Astrocyte (in vitro differentiated cells and primary cell): Measurements from ENCODE around the gene FRMD4A. TPM values are rescaled to one million over a fixed set of nuclear protein-coding genes. Genes with fewer than 3 reads are reported as not detected.
A peak's percentile ranks its signal among the peaks of the same experiment; 100 is the strongest.

ENCODE experiments used
- DNase-seq: peaks from one replicate; pipeline ENCODE4 v3.0.0-alpha.2; 2010; ENCODE audit warnings: low read depth
- FAIRE-seq: peaks from 2 replicates; lab custom pipeline; 2011; peaks lifted over from hg19 to GRCh38; lab: Jason Lieb, UNC
- H2AFZ ChIP-seq: 2 replicates; pipeline ENCODE4 v1.6.0; 2012; ENCODE audit warnings: low read depth, low read length, inconsistent platforms
- H3K27ac ChIP-seq: 2 replicates; pipeline ENCODE4 v1.5.1; 2011; ENCODE audit warnings: low read depth, low read length, inconsistent platforms
- H3K27me3 ChIP-seq: 2 replicates; pipeline ENCODE4 v1.6.0; 2011; ENCODE audit warnings: low read length, inconsistent platforms; ENCODE audit not compliant: insufficient read depth
- H3K36me3 ChIP-seq: 2 replicates; pipeline ENCODE4 v1.5.1; 2011; ENCODE audit warnings: low read length, inconsistent platforms; ENCODE audit not compliant: insufficient read depth
- H3K4me1 ChIP-seq: 2 replicates; pipeline ENCODE4 v1.5.1; 2011; ENCODE audit warnings: low read length, inconsistent platforms; ENCODE audit not compliant: insufficient read depth
- H3K4me2 ChIP-seq: 2 replicates; pipeline ENCODE4 v1.6.0; 2012; ENCODE audit warnings: low read length, inconsistent platforms
- H3K4me3 ChIP-seq: 2 replicates; pipeline ENCODE4 v1.5.1; 2011; ENCODE audit warnings: low read depth, mild to moderate bottlenecking, low read length, inconsistent platforms; ENCODE audit not compliant: insufficient read depth
- H3K79me2 ChIP-seq: 2 replicates; pipeline ENCODE4 v1.6.0; 2012; ENCODE audit warnings: mild to moderate bottlenecking, low read length, inconsistent platforms; ENCODE audit not compliant: insufficient read depth
- H3K9ac ChIP-seq: 2 replicates; pipeline ENCODE4 v1.6.0; 2012; ENCODE audit warnings: mild to moderate bottlenecking, low read length, inconsistent platforms
- H3K9me3 ChIP-seq: 2 replicates; pipeline ENCODE4 v1.5.1; 2012; ENCODE audit warnings: low read depth, mild to moderate bottlenecking, low read length, inconsistent platforms; ENCODE audit not compliant: insufficient read depth
- H4K20me1 ChIP-seq: 2 replicates; pipeline ENCODE4 v1.6.0; 2012; ENCODE audit warnings: low read length, inconsistent platforms; ENCODE audit not compliant: insufficient read depth
- H3K27ac Mint-ChIP-seq: one replicate; pipeline ENCODE4 v1.8.0; 2021; ENCODE audit warnings: mild to moderate bottlenecking, mixed read lengths; ENCODE audit not compliant: unreplicated experiment
- H3K27me3 Mint-ChIP-seq: one replicate; pipeline ENCODE4 v1.8.0; 2021; ENCODE audit warnings: low read depth, mixed read lengths; ENCODE audit not compliant: unreplicated experiment
- H3K36me3 Mint-ChIP-seq: one replicate; pipeline ENCODE4 v1.8.0; 2021; ENCODE audit warnings: low read depth, mixed read lengths; ENCODE audit not compliant: unreplicated experiment
- H3K4me1 Mint-ChIP-seq: one replicate; pipeline ENCODE4 v1.8.0; 2021; ENCODE audit warnings: low read depth, mixed read lengths; ENCODE audit not compliant: unreplicated experiment
- H3K4me3 Mint-ChIP-seq: one replicate; pipeline ENCODE4 v1.8.0; 2021; ENCODE audit warnings: mild to moderate bottlenecking, moderate library complexity, mixed read lengths; ENCODE audit not compliant: unreplicated experiment
- H3K9me3 Mint-ChIP-seq: one replicate; pipeline ENCODE4 v1.8.0; 2021; ENCODE audit warnings: mild to moderate bottlenecking, mixed read lengths; ENCODE audit not compliant: unreplicated experiment
- CTCF ChIP-seq: IDR thresholded peaks from 2 replicates; pipeline ENCODE4 v1.5.1; 2011; ENCODE audit warnings: low read depth, mild to moderate bottlenecking, inconsistent platforms, low read length, moderate library complexity; ENCODE audit not compliant: insufficient read depth
- EZH2 ChIP-seq: IDR thresholded peaks from 2 replicates; pipeline ENCODE4 v1.6.1; 2012; ENCODE audit warnings: mild to moderate bottlenecking, low read length, inconsistent platforms; ENCODE audit not compliant: insufficient read depth
- total RNA-seq: library from RNA; stranded (reverse); gene quantifications from 2 replicates; pipeline ENCODE4 v1.2.1, GENCODE V29; 2021

FRMD4A gene
- total RNA-seq, 1 donor from 2014 or later, result 82.5 TPM

GRCh38 chr10:13808556-13809391 lies 522.0 kb downstream of the FRMD4A start:
- Mint-ChIP-seq H3K4me3 (no peak overlapping the region), H3K27me3 (no peaks in the 10 kb centered on the region), H3K4me1 (peaks cover 26% of the 10 kb centered on the region), H3K27ac (no peak overlapping the region), H3K36me3 (no peaks in the 10 kb centered on the region), H3K9me3 (no peaks in the 10 kb centered on the region)
- Histone ChIP-seq H2AFZ (no peak overlapping the region), H3K9ac (peak overlapping the region; percentile 5), H3K4me2 (peak overlapping the region; percentile 52), H4K20me1 (peaks cover 32% of the 10 kb centered on the region), H3K27me3 (no peaks in the 10 kb centered on the region), H3K79me2 (peaks cover 30% of the 10 kb centered on the region), H3K36me3 (peaks cover 4% of the 10 kb centered on the region), H3K9me3 (no peaks in the 10 kb centered on the region), H3K27ac (peak overlapping the region; percentile 27), H3K4me3 (no peak overlapping the region), H3K4me1 (peaks cover 23% of the 10 kb centered on the region)
- TF ChIP-seq CTCF (no peak), EZH2 (no peak)
- peak; percentile 56 for DNase-seq
- FAIRE-seq, result no peak

GRCh38 chr10:13806419-13806818 lies 524.3 kb downstream of the FRMD4A start:
- H4K20me1 ChIP-seq, result peaks cover 43% of the 10 kb centered on the region
- H3K9me3 ChIP-seq, result no peaks in the 10 kb centered on the region
- H3K27me3 Mint-ChIP-seq, result no peaks in the 10 kb centered on the region
- H2AFZ ChIP-seq, result no peak overlapping the region
- peaks cover 2% of the 10 kb centered on the region for H3K36me3 Mint-ChIP-seq
- no peaks in the 10 kb centered on the region for H3K9me3 Mint-ChIP-seq
- peaks cover 17% of the 10 kb centered on the region for H3K79me2 ChIP-seq
- H3K4me1 Mint-ChIP-seq, result peaks cover 34% of the 10 kb centered on the region
- no peaks in the 10 kb centered on the region for H3K27me3 ChIP-seq
- peaks cover 5% of the 10 kb centered on the region for H3K36me3 ChIP-seq
- FAIRE-seq (no peak), DNase-seq (no peak)
- no peak overlapping the region for H3K4me3 ChIP-seq
- H3K4me3 Mint-ChIP-seq, result no peak overlapping the region
- H3K27ac ChIP-seq, result no peak overlapping the region
- no peak overlapping the region for H3K4me2 ChIP-seq
- no peak overlapping the region for H3K27ac Mint-ChIP-seq
- TF ChIP-seq CTCF (no peak), EZH2 (no peak)
- peaks cover 27% of the 10 kb centered on the region for H3K4me1 ChIP-seq
- H3K9ac ChIP-seq, result no peak overlapping the region
